Common myeloid progenitor, CD34-positive (primary cell): ENCODE results near the gene RRAS.
A peak's percentile ranks its signal among the peaks of the same experiment; 100 is the strongest.

ENCODE experiments used
- CTCF ChIA-PET: fragments of 350-600 bp; sonication (Branson Sonifier 250); formaldehyde crosslinking; loops from one replicate; lab custom pipeline; 2021; ENCODE audit warnings: antibody characterized with exemption; lab: Charles Lee
- POLR2A ChIA-PET: fragments of 350-600 bp; sonication (Branson Sonifier 250); formaldehyde crosslinking; loops from one replicate; lab custom pipeline; 2021; ENCODE audit warnings: antibody characterized with exemption; lab: Charles Lee
- DNase-seq, 3 donors: peaks; one replicate each; pipeline versions ENCODE4 v3.0.0 to v3.0.0-alpha.2; 2013
- H3K27ac ChIP-seq, 2 experiments: 1 replicate in 1 of 2; 2 replicates in 1 of 2; pipeline ENCODE4 v1.7.0; 2013; ENCODE audit warnings: inconsistent platforms in 2 of 2, low read length in 2 of 2, mild to moderate bottlenecking in 2 of 2, low read depth in 1 of 2, moderate library complexity in 1 of 2; ENCODE audit not compliant: severe bottlenecking in 2 of 2, insufficient read depth in 1 of 2, poor library complexity in 1 of 2
- H3K27me3 ChIP-seq, 5 experiments: replicated peaks in 2 of 5; 1 replicate in 3 of 5; 2 replicates in 2 of 5; pipeline versions ENCODE4 v1.6.1 to v1.7.0; 2013; ENCODE audit warnings: low read length in 4 of 5, mild to moderate bottlenecking in 2 of 5, moderate library complexity in 2 of 5, inconsistent platforms in 1 of 5; ENCODE audit not compliant: insufficient read depth in 5 of 5, control insufficient read depth in 4 of 5
- H3K36me3 ChIP-seq, 4 experiments: 1 replicate in 2 of 4; 2 replicates in 2 of 4; pipeline versions ENCODE4 v1.6.1 to v1.7.0; 2013; ENCODE audit warnings: low read length in 3 of 4, control low read depth in 1 of 4, mild to moderate bottlenecking in 1 of 4; ENCODE audit not compliant: control insufficient read depth in 4 of 4, insufficient read depth in 4 of 4
- H3K4me1 ChIP-seq, 4 experiments: 1 replicate in 3 of 4; 2 replicates in 1 of 4; pipeline versions ENCODE4 v1.6.1 to v1.7.1; 2013; ENCODE audit warnings: low read length in 3 of 4, mild to moderate bottlenecking in 3 of 4, control low read depth in 1 of 4, inconsistent platforms in 1 of 4, moderate library complexity in 1 of 4; ENCODE audit not compliant: control insufficient read depth in 4 of 4, insufficient read depth in 4 of 4; ENCODE audit errors: control extremely low read depth in 1 of 4
- H3K4me3 ChIP-seq, 7 experiments: 1 replicate in 4 of 7; 2 replicates in 3 of 7; pipeline versions ENCODE4 v1.5.1 to v1.7.0; 2013; ENCODE audit warnings: mild to moderate bottlenecking in 7 of 7, low read length in 6 of 7, moderate library complexity in 6 of 7, inconsistent platforms in 2 of 7, low read depth in 2 of 7, control low read depth in 1 of 7; ENCODE audit not compliant: insufficient read depth in 4 of 7, control insufficient read depth in 1 of 7; ENCODE audit errors: extremely low read depth in 1 of 7
- H3K9me3 ChIP-seq, 5 experiments: 1 replicate in 4 of 5; 2 replicates in 1 of 5; pipeline versions ENCODE4 v1.6.1 to v1.7.1; 2013; ENCODE audit warnings: low read length in 4 of 5, mild to moderate bottlenecking in 2 of 5, inconsistent platforms in 1 of 5, low read depth in 1 of 5, moderate library complexity in 1 of 5; ENCODE audit not compliant: control insufficient read depth in 4 of 5, insufficient read depth in 2 of 5; ENCODE audit errors: control extremely low read depth in 1 of 5
- WGBS: methylation state at CpG from one replicate; pipeline ENCODE4 v1.1.5; 2013; ENCODE audit not compliant: insufficient coverage; 5-methylcytosine and 5-hydroxymethylcytosine counted together

RRAS gene

GRCh38 chr19:49677231-49677900 is 37.4 kb upstream of the RRAS start, which contains the start of gene PRMT1:
PRMT1 (plus strand) TSS chr19:49677271; CDS start chr19:49677281, 10 bp downstream.
- peaks cover 6 to 13% (median 8%) of the 10 kb centered on the region in 4 experiments for H3K36me3 ChIP-seq
- 0% methylated on average over 33 of the region's 57 CpGs for WGBS
- ChIA-PET POLR2A (interaction anchor here (1.0 to 1.8 kb wide), 3 partner anchors 12 to 97 kb away, joined by 4 to 6 read pairs (median 5); partner anchors contain the start of genes ADM5, NOSIP and PRR12), CTCF (interaction anchor here (1.0 to 2.1 kb wide), 8 partner anchors 10 to 241 kb away, joined by 3 to 7 read pairs (median 4); no protein-coding TSS in a partner anchor)
- peak within 1 kb of the TSS; percentile 99 for H3K27ac ChIP-seq
- DNase-seq: peak in 2 of 3 donors; percentile 46 to 62
- H3K27me3 ChIP-seq: no peaks in the 10 kb centered on the region
- peak within 1 kb of the TSS; percentile 79 to 99 (median 93) for H3K4me3 ChIP-seq
- no peaks in the 10 kb centered on the region for H3K9me3 ChIP-seq
- H3K4me1 ChIP-seq: peaks cover 4 to 34% (median 33%) of the 10 kb centered on the region in 4 experiments

- peaks cover 4 to 39% (median 37%) of the 10 kb centered on the region in 4 experiments for H3K4me1 ChIP-seq
- DNase-seq: peak; percentile 100
- ChIA-PET CTCF (interaction anchor here (0.9 to 2.4 kb wide), 10 partner anchors 10 to 240 kb away, joined by 3 to 9 read pairs (median 4); partner anchors contain the start of gene NOSIP), POLR2A (interaction anchor here (1.0 to 1.8 kb wide), 7 partner anchors 12 to 97 kb away, joined by 3 to 7 read pairs (median 5); partner anchors contain the start of genes ADM5, CPT1C, IRF3 and NOSIP)
- no peaks in the 10 kb centered on the region for H3K9me3 ChIP-seq
- H3K27ac ChIP-seq: peak overlapping the region; percentile 99
- WGBS: 0% methylated on average over 21 of the region's 34 CpGs
- peak overlapping the region; percentile 79 to 99 (median 93) for H3K4me3 ChIP-seq
- no peaks in the 10 kb centered on the region for H3K27me3 ChIP-seq
- H3K36me3 ChIP-seq: peaks cover under 1 to 7% (median 4%) of the 10 kb centered on the region in 4 experiments
These were observed 36.9 kb upstream of the RRAS start for GRCh38 chr19:49676784-49677230.

- Histone ChIP-seq H3K9me3 (no peaks in the 10 kb centered on the region), H3K4me3 (peak overlapping the region; percentile 30 to 97 (median 82)), H3K4me1 (peaks cover 4 to 41% (median 38%) of the 10 kb centered on the region in 4 experiments), H3K27me3 (no peaks in the 10 kb centered on the region), H3K36me3 (peaks cover 0 to 5% (median 1%) of the 10 kb centered on the region in 4 experiments), H3K27ac (peak overlapping the region; percentile 99)
- ChIA-PET POLR2A (interaction anchor here (1.0 to 1.8 kb wide), 7 partner anchors 11 to 96 kb away, joined by 3 to 7 read pairs (median 5); partner anchors contain the start of genes ADM5, CPT1C, IRF3 and NOSIP), CTCF (interaction anchor here (0.9 to 2.4 kb wide), 9 partner anchors 12 to 240 kb away, joined by 3 to 9 read pairs (median 4); partner anchors contain the start of gene NOSIP)
- 2% methylated on average over 24 of the region's 27 CpGs for WGBS
- peak; percentile 91 to 95 (median 92) for DNase-seq
These were observed 36.3 kb upstream of the RRAS start for GRCh38 chr19:49676136-49676783.

GRCh38 chr19:49672131-49672919 is 32.4 kb upstream of the RRAS start:
- no peaks in the 10 kb centered on the region for H3K9me3 ChIP-seq
- no peaks in the 10 kb centered on the region for H3K27me3 ChIP-seq
- ChIA-PET POLR2A (no interaction called here), CTCF (interaction anchor here (0.7 to 3.2 kb wide), 20 partner anchors 11 to 175 kb away, joined by 3 to 15 read pairs (median 3); partner anchors contain the start of genes PRR12 and RRAS)
- H3K27ac ChIP-seq: peak overlapping the region in 1 of 2 experiments; percentile 12
- H3K4me3 ChIP-seq: peak overlapping the region in 2 of 7 experiments; percentile 28 to 48
- WGBS: 53% methylated on average over 22 of the region's 28 CpGs
- H3K36me3 ChIP-seq: peaks cover 0 to 14% (median 5%) of the 10 kb centered on the region in 4 experiments
- peaks cover 0 to 12% (median 10%) of the 10 kb centered on the region in 4 experiments for H3K4me1 ChIP-seq
- DNase-seq: peak; percentile 59 to 77 (median 74)

- Histone ChIP-seq H3K27me3 (no peaks in the 10 kb centered on the region), H3K36me3 (peaks cover 0 to 14% (median 5%) of the 10 kb centered on the region in 4 experiments), H3K9me3 (no peaks in the 10 kb centered on the region), H3K4me1 (peaks cover 3 to 30% (median 23%) of the 10 kb centered on the region in 4 experiments), H3K27ac (peak overlapping the region in 1 of 2 experiments; percentile 1), H3K4me3 (no peak overlapping the region)
- 100% methylated on average over 1 of the region's 3 CpGs for WGBS
- no peak for DNase-seq
- ChIA-PET POLR2A (no interaction called here), CTCF (interaction anchor here (1.1 to 2.6 kb wide), 2 partner anchors 22 to 26 kb away, joined by 3 to 6 read pairs; partner anchors contain the start of gene CPT1C)
These were observed 29.6 kb upstream of the RRAS start for GRCh38 chr19:49669516-49669915.

GRCh38 chr19:49667473-49667872 is 27.5 kb upstream of the RRAS start:
- WGBS: 94% methylated on average over 2 of the region's 2 CpGs
- no peak overlapping the region for H3K4me3 ChIP-seq
- peak overlapping the region in 1 of 2 experiments; percentile 89 for H3K27ac ChIP-seq
- CTCF ChIA-PET: interaction anchor here (1.1 to 1.3 kb wide), 3 partner anchors 11 to 27 kb away, joined by 3 to 5 read pairs (median 3); partner anchors contain the start of gene RRAS
- POLR2A ChIA-PET: interaction anchor here (0.8 kb wide), 1 partner anchor 27 kb away, joined by 3 read pairs; no protein-coding TSS in a partner anchor
- DNase-seq: no peak
- no peaks in the 10 kb centered on the region for H3K27me3 ChIP-seq
- peaks cover 3 to 41% (median 35%) of the 10 kb centered on the region in 4 experiments for H3K4me1 ChIP-seq
- peaks cover 2 to 23% (median 10%) of the 10 kb centered on the region in 4 experiments for H3K36me3 ChIP-seq
- no peaks in the 10 kb centered on the region for H3K9me3 ChIP-seq
